A549 (cell line): ENCODE results near the gene WDR35. TPM values are rescaled to one million over a fixed set of nuclear protein-coding genes. Genes with fewer than 3 reads are reported as not detected.

Experiments used
- ATAC-seq, 2 experiments: fragments of 200-7000 bp in 1 of 2; fragments of >200 bp in 1 of 2; cut with Nextera tagmentation in 1 of 2; cut with Tn5 transposase in 1 of 2; 3 replicates each; pipeline versions ENCODE4 v1.8.0 to v1.9.1; 2018 to 2020; ENCODE audit warnings: mild to moderate bottlenecking in 1 of 2, moderate library complexity in 1 of 2
- CTCF ChIA-PET: fragments of 300-600 bp; sonication (Branson Sonifier 250); formaldehyde crosslinking; extraction: SDS; loops from one replicate; lab custom pipeline; 2021; ENCODE audit warnings: antibody characterized with exemption, inconsistent platforms; lab: Yijun Ruan, JAX
- POLR2A ChIA-PET: fragments of 350-600 bp; formaldehyde crosslinking; extraction: SDS; loops from one replicate; lab custom pipeline; 2021; ENCODE audit warnings: antibody characterized with exemption, inconsistent platforms; lab: Yijun Ruan, JAX
- DNase-seq, 2 experiments: peaks; one replicate each; pipeline versions ENCODE4 v3.0.0 to v3.0.0-alpha.2; 2011 to 2016; ENCODE audit warnings: low read depth in 1 of 2, low spot score in 1 of 2
- FAIRE-seq: peaks from 2 replicates; lab custom pipeline; 2011; peaks lifted over from hg19 to GRCh38; lab: Jason Lieb, UNC
- H3K27ac ChIP-seq, 2 experiments: fragments of >200 bp; sonication (Bioruptor Twin); formaldehyde crosslinking; 3 replicates each; pipeline ENCODE4 v1.5.1; 2016 to 2017
- H3K4me1 ChIP-seq: fragments of >200 bp; sonication (Bioruptor Twin); formaldehyde crosslinking; 3 replicates; pipeline ENCODE4 v1.6.1; 2016
- H3K4me2 ChIP-seq: fragments of >200 bp; sonication (Bioruptor Twin); formaldehyde crosslinking; 3 replicates; pipeline ENCODE4 v1.6.1; 2016
- H3K4me3 ChIP-seq: fragments of >200 bp; sonication (Bioruptor Twin); formaldehyde crosslinking; 3 replicates; pipeline ENCODE4 v1.5.1; 2016
- H3K9me3 ChIP-seq: fragments of >200 bp; sonication (Bioruptor Twin); formaldehyde crosslinking; 3 replicates; pipeline ENCODE4 v1.6.1; 2016
- CHD4 ChIP-seq: fragments of 200-600 bp; sonication (generic); IDR thresholded peaks from 2 replicates; pipeline ENCODE4 v1.6.1; 2016; ENCODE audit warnings: antibody characterized with exemption, mild to moderate bottlenecking, borderline replicate concordance
- EHMT2 ChIP-seq: fragments of 200-600 bp; sonication (generic); IDR thresholded peaks from 2 replicates; pipeline ENCODE4 v1.6.1; 2016; ENCODE audit warnings: antibody characterized with exemption, low read depth, mild to moderate bottlenecking, moderate library complexity
- ELK1 ChIP-seq: fragments of 150-350 bp; IDR thresholded peaks from 2 replicates; pipeline ENCODE4 v1.6.1; 2014; ENCODE audit warnings: low read depth, mild to moderate bottlenecking, low read length
- FOSB ChIP-seq: fragments of 250-450 bp; sonication (Bioruptor Pico); IDR thresholded peaks from 2 replicates; pipeline ENCODE4 v1.5.0; 2020; ENCODE audit warnings: mild to moderate bottlenecking, moderate library complexity
- HEYL ChIP-seq: fragments of 250-450 bp; sonication (Bioruptor Pico); IDR thresholded peaks from 2 replicates; pipeline ENCODE4 v1.8.0; 2021; ENCODE audit warnings: mild to moderate bottlenecking, moderate library complexity
- JUN ChIP-seq, 2 experiments: fragments of >200 bp; sonication (Bioruptor Twin); formaldehyde crosslinking; IDR thresholded peaks; 2 replicates in 1 of 2; 3 replicates in 1 of 2; pipeline ENCODE4 v1.6.1; 2016 to 2017
- JUNB ChIP-seq: fragments of >200 bp; sonication (Bioruptor Twin); formaldehyde crosslinking; IDR thresholded peaks from 2 replicates; pipeline ENCODE4 v1.6.1; 2016
- MAFK ChIP-seq: fragments of 450-650 bp; IDR thresholded peaks from 2 replicates; pipeline ENCODE4 v1.6.1; 2014; ENCODE audit not compliant: partially characterized antibody
- NR3C1 ChIP-seq: fragments of >200 bp; sonication (Bioruptor Twin); formaldehyde crosslinking; IDR thresholded peaks from 3 replicates; pipeline ENCODE4 v1.6.1; 2017
- POLR2AphosphoS2 ChIP-seq: conservative IDR thresholded peaks from 2 replicates; pipeline ENCODE4 v1.6.1; 2012; ENCODE audit warnings: low read length, improper control_type of control experiment, inconsistent platforms
- RAD21 ChIP-seq, 2 experiments: fragments of >200 bp in 1 of 2; sonication (Bioruptor Twin) in 1 of 2; formaldehyde crosslinking in 1 of 2; IDR thresholded peaks in 1 of 2; conservative IDR thresholded peaks in 1 of 2; 2 replicates in 1 of 2; 3 replicates in 1 of 2; pipeline ENCODE4 v1.6.1; 2012 to 2018; ENCODE audit warnings: inconsistent platforms in 1 of 2
- RNF2 ChIP-seq: fragments of 200-600 bp; sonication (generic); IDR thresholded peaks from 2 replicates; pipeline ENCODE4 v1.6.1; 2016; ENCODE audit warnings: low read depth, mild to moderate bottlenecking, antibody characterized with exemption, moderate library complexity, borderline replicate concordance
- SMC3 ChIP-seq: fragments of >200 bp; sonication (Bioruptor Twin); formaldehyde crosslinking; IDR thresholded peaks from 3 replicates; pipeline ENCODE4 v1.6.1; 2018; ENCODE audit warnings: inconsistent platforms
- SREBF2 ChIP-seq: fragments of 450-650 bp; IDR thresholded peaks from 2 replicates; pipeline ENCODE4 v1.6.1; 2014; ENCODE audit warnings: mild to moderate bottlenecking, moderate library complexity
- USF2 ChIP-seq: fragments of 450-650 bp; IDR thresholded peaks from 2 replicates; pipeline ENCODE4 v1.6.1; 2014; ENCODE audit warnings: antibody characterized with exemption
- WGBS: methylation state at CpG from one replicate; pipeline ENCODE4 v1.1.6; 2017; ENCODE audit errors: missing lambda C conversion rate; 5-methylcytosine and 5-hydroxymethylcytosine counted together
- polyA plus RNA-seq, 4 experiments: library from polyadenylated mRNA; depleted of rRNA in 3 of 4; stranded (reverse); fragments of >200 nt; fragmentation: RNase III in 1 of 4; extraction: RNeasy Plus Mini Kit Qiagen cat#74134 plus additional on column Dnase treatment in 1 of 4; gene quantifications; 2 replicates in 3 of 4; 3 replicates in 1 of 4; pipeline ENCODE4 v1.2.3, GENCODE V29; 2011 to 2017
- TF ChIP-seq, protein P1 (sequence below): fragments of 200-600 bp; sonication (generic); IDR thresholded peaks from 2 replicates; pipeline ENCODE4 v1.6.1; 2016; ENCODE audit warnings: antibody characterized with exemption, mild to moderate bottlenecking, moderate library complexity
- TF ChIP-seq, protein P2 (sequence below): IDR thresholded peaks from 2 replicates; pipeline ENCODE4 v1.6.1; 2012

WDR35 gene
- polyA plus RNA-seq, 2 of the 4 experiments (the other 2 are of a cell fraction) = 12.1 to 28.5 TPM

GRCh38 chr2:20027260-20027677, 37.4 kb upstream of the WDR35 start:
- POLR2A ChIA-PET = interaction anchor here (1.9 kb wide), 1 partner anchor 25 kb away, joined by 12 read pairs; the partner anchor contains the start of gene LAPTM4A
- CTCF ChIA-PET = interaction anchor here (0.8 to 5.6 kb wide), 6 partner anchors 8 to 102 kb away, joined by 3 to 38 read pairs (median 3); no protein-coding TSS in a partner anchor
- peak overlapping the region; percentile 33 for H3K4me2 ChIP-seq
- TF ChIP-seq JUN (IDR thresholded peaks at IDR 0.05) = 0 out of 5 replicates have a peak, but pooled peaks of 1 of the 2 experiments have one; percentile 33
- TF ChIP-seq, protein P1, sequence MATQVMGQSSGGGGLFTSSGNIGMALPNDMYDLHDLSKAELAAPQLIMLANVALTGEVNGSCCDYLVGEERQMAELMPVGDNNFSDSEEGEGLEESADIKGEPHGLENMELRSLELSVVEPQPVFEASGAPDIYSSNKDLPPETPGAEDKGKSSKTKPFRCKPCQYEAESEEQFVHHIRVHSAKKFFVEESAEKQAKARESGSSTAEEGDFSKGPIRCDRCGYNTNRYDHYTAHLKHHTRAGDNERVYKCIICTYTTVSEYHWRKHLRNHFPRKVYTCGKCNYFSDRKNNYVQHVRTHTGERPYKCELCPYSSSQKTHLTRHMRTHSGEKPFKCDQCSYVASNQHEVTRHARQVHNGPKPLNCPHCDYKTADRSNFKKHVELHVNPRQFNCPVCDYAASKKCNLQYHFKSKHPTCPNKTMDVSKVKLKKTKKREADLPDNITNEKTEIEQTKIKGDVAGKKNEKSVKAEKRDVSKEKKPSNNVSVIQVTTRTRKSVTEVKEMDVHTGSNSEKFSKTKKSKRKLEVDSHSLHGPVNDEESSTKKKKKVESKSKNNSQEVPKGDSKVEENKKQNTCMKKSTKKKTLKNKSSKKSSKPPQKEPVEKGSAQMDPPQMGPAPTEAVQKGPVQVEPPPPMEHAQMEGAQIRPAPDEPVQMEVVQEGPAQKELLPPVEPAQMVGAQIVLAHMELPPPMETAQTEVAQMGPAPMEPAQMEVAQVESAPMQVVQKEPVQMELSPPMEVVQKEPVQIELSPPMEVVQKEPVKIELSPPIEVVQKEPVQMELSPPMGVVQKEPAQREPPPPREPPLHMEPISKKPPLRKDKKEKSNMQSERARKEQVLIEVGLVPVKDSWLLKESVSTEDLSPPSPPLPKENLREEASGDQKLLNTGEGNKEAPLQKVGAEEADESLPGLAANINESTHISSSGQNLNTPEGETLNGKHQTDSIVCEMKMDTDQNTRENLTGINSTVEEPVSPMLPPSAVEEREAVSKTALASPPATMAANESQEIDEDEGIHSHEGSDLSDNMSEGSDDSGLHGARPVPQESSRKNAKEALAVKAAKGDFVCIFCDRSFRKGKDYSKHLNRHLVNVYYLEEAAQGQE = no peak
- ATAC-seq = peak in 1 of 2 experiments; percentile 76; a peak in 5 of 6 replicates
- peak in 1 of 2 experiments; percentile 32 for DNase-seq
- peak overlapping the region; percentile 8 to 40; a peak in 4 of 6 replicates for H3K27ac ChIP-seq
- 29% methylated on average over 4 of the region's 4 CpGs for WGBS
- FAIRE-seq = no peak
- H3K4me3 ChIP-seq = no peak overlapping the region
- H3K4me1 ChIP-seq = peaks cover 13% of the 10 kb centered on the region
- peaks cover 15% of the 10 kb centered on the region; the same call in 2 of the 3 replicates for H3K9me3 ChIP-seq

GRCh38 chr2:20025065-20025786, 35.3 kb upstream of the WDR35 start:
- Histone ChIP-seq H3K4me1 (peaks cover 13% of the 10 kb centered on the region), H3K4me3 (no peak overlapping the region), H3K27ac (no peak overlapping the region), H3K9me3 (peaks cover 28% of the 10 kb centered on the region), H3K4me2 (no peak overlapping the region)
- ATAC-seq (peak in 1 of 2 experiments; percentile 62; a peak in 2 of 6 replicates), FAIRE-seq (no peak), DNase-seq (no peak)
- no peak for TF ChIP-seq HEYL (CRISPR knock-in tag)
- TF ChIP-seq FOSB (CRISPR knock-in tag) = no peak
- no peak for TF ChIP-seq JUNB
- TF ChIP-seq NR3C1 = no peak
- no peak for TF ChIP-seq MAFK
- TF ChIP-seq USF2 = no peak
- TF ChIP-seq ELK1 = no peak
- no peak for TF ChIP-seq POLR2AphosphoS2
- TF ChIP-seq, protein P2, sequence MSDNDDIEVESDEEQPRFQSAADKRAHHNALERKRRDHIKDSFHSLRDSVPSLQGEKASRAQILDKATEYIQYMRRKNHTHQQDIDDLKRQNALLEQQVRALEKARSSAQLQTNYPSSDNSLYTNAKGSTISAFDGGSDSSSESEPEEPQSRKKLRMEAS = no peak
- TF ChIP-seq SMC3 = no peak
- no peak for TF ChIP-seq CHD4
- TF ChIP-seq EHMT2 = no peak
- TF ChIP-seq RAD21 (conservative IDR thresholded peaks at IDR 0.05 in 1 of 2, IDR thresholded peaks at IDR 0.05 in 1 of 2) = no peak
- no peak for TF ChIP-seq SREBF2
- no peak for TF ChIP-seq RNF2
- POLR2A ChIA-PET = no interaction called here
- 79% methylated on average over 3 of the region's 3 CpGs for WGBS
- CTCF ChIA-PET = interaction anchor here (3.9 kb wide), 1 partner anchor 10 kb away, joined by 23 read pairs; no protein-coding TSS in a partner anchor
